ENCODE results near the gene CYB561D2.

GRCh38 chr3:50338965-50339364 is 11.7 kb upstream of the CYB561D2 start:
- TF ChIP-seq ZFP30 (CRISPR knock-in tag; IDR thresholded peaks at IDR 0.05), result no peak
- TF ChIP-seq GLIS3 (CRISPR knock-in tag; IDR thresholded peaks at IDR 0.05), result no peak
- TF ChIP-seq ZNF70 (CRISPR knock-in tag; IDR thresholded peaks at IDR 0.05), result no peak
- no peak for TF ChIP-seq ESRRG (CRISPR knock-in tag; IDR thresholded peaks at IDR 0.05)
- no peak for TF ChIP-seq BACH2 (CRISPR knock-in tag; IDR thresholded peaks at IDR 0.05; ENCODE audit: borderline replicate concordance)
